Measurements from ENCODE around the gene C13orf46. TPM values are rescaled to one million over a fixed set of nuclear protein-coding genes. Genes with fewer than 3 reads are reported as not detected.

The C13orf46 gene
- polyA plus RNA-seq, 2 of the 4 experiments (the other 2 are of a cell fraction) = 0.05 to 0.13 TPM

DNA sequence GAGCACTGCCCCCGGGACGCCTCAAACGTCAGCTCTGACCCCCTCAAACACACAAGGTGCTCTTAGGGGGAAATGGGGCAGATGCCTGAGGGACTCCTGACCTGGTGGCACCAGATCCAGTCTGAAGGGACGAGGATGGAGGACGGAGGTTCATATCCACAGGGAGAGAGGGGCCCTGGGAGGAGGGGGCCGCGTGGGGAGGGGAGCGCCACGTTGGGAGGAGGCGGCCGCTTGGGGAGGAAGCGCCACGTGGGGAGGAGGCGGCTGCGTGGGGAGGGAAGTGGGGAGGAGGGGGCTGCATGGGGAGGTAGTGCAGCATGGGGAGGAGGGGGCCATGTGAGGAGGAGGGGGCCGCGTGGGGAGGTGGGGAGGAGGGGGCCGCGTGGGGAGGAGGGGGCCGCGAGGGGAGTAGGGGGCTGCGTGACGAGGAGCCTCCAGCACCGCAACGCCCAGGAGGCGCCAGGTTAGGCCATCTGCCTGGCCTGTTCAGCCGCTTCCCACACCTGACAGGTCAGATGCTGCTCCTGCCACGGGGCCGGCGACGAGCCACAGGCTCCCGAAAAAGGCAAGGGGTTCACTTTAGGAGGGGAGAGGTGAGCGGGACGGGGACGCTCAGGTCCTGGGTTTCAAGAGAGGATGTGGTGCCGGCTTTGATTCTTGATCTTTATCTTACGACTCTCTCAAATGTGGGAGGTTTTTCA, 36.7 kb upstream of the C13orf46 start:
- WGBS (ENCODE audit: missing lambda C conversion rate) = 90% methylated on average over 26 of the region's 37 CpGs
- ATAC-seq = no peak
- no peaks in the 10 kb centered on the region for H3K9me3 ChIP-seq
- no peak overlapping the region for H3K27ac ChIP-seq
- H3K4me3 ChIP-seq = no peak overlapping the region
- DNase-seq (ENCODE audit: low read depth in 1 of 2, low spot score in 1 of 2) = no peak
- CTCF ChIA-PET = no interaction called here
- no peak for FAIRE-seq
- H3K4me2 ChIP-seq = no peak overlapping the region
- TF ChIP-seq, protein P1, sequence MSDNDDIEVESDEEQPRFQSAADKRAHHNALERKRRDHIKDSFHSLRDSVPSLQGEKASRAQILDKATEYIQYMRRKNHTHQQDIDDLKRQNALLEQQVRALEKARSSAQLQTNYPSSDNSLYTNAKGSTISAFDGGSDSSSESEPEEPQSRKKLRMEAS (IDR thresholded peaks at IDR 0.05) = no peak
- TF ChIP-seq, protein P2, sequence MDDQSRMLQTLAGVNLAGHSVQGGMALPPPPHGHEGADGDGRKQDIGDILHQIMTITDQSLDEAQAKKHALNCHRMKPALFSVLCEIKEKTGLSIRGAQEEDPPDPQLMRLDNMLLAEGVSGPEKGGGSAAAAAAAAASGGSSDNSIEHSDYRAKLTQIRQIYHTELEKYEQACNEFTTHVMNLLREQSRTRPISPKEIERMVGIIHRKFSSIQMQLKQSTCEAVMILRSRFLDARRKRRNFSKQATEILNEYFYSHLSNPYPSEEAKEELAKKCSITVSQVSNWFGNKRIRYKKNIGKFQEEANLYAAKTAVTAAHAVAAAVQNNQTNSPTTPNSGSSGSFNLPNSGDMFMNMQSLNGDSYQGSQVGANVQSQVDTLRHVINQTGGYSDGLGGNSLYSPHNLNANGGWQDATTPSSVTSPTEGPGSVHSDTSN (IDR thresholded peaks at IDR 0.05) = no peak
- TF ChIP-seq PHF8 (IDR thresholded peaks at IDR 0.05; ENCODE audit: borderline replicate concordance, low read depth) (no peak), GATA3 (IDR thresholded peaks at IDR 0.05; ENCODE audit: borderline replicate concordance) (no peak), HDAC2 (IDR thresholded peaks at IDR 0.05) (no peak), ESRRA (IDR thresholded peaks at IDR 0.05; ENCODE audit: borderline replicate concordance, low read length) (no peak), RNF2 (IDR thresholded peaks at IDR 0.05; ENCODE audit: borderline replicate concordance, low read depth) (no peak), HOXB13 (CRISPR knock-in tag; IDR thresholded peaks at IDR 0.05; ENCODE audit: low read depth) (no peak), MAFK (IDR thresholded peaks at IDR 0.05; ENCODE audit: partially characterized antibody) (no peak), ZNF302 (CRISPR knock-in tag; IDR thresholded peaks at IDR 0.05) (no peak), POLR2AphosphoS2 (conservative IDR thresholded peaks at IDR 0.05; ENCODE audit: low read length) (no peak), MAZ (IDR thresholded peaks at IDR 0.05; ENCODE audit: borderline replicate concordance, low read depth, low read length) (no peak), JUN (IDR thresholded peaks at IDR 0.05) (no peak), NFE2L2 (conservative IDR thresholded peaks at IDR 0.05; ENCODE audit: low read length) (no peak), HEYL (CRISPR knock-in tag; IDR thresholded peaks at IDR 0.05) (no peak), EHMT2 (IDR thresholded peaks at IDR 0.05; ENCODE audit: low read depth) (no peak), TP53 (CRISPR knock-in tag; IDR thresholded peaks at IDR 0.05) (no peak)
- TF ChIP-seq, protein P3, sequence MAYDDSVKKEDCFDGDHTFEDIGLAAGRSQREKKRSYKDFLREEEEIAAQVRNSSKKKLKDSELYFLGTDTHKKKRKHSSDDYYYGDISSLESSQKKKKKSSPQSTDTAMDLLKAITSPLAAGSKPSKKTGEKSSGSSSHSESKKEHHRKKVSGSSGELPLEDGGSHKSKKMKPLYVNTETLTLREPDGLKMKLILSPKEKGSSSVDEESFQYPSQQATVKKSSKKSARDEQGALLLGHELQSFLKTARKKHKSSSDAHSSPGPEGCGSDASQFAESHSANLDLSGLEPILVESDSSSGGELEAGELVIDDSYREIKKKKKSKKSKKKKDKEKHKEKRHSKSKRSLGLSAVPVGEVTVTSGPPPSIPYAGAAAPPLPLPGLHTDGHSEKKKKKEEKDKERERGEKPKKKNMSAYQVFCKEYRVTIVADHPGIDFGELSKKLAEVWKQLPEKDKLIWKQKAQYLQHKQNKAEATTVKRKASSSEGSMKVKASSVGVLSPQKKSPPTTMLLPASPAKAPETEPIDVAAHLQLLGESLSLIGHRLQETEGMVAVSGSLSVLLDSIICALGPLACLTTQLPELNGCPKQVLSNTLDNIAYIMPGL (CRISPR knock-in tag; IDR thresholded peaks at IDR 0.05; ENCODE audit: borderline replicate concordance) = no peak
- TF ChIP-seq, protein P4, sequence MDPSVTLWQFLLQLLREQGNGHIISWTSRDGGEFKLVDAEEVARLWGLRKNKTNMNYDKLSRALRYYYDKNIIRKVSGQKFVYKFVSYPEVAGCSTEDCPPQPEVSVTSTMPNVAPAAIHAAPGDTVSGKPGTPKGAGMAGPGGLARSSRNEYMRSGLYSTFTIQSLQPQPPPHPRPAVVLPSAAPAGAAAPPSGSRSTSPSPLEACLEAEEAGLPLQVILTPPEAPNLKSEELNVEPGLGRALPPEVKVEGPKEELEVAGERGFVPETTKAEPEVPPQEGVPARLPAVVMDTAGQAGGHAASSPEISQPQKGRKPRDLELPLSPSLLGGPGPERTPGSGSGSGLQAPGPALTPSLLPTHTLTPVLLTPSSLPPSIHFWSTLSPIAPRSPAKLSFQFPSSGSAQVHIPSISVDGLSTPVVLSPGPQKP (IDR thresholded peaks at IDR 0.05; ENCODE audit: low read depth, low read length) = no peak
- POLR2A ChIA-PET = no interaction called here
- H3K4me1 ChIP-seq = no peaks in the 10 kb centered on the region

DNA sequence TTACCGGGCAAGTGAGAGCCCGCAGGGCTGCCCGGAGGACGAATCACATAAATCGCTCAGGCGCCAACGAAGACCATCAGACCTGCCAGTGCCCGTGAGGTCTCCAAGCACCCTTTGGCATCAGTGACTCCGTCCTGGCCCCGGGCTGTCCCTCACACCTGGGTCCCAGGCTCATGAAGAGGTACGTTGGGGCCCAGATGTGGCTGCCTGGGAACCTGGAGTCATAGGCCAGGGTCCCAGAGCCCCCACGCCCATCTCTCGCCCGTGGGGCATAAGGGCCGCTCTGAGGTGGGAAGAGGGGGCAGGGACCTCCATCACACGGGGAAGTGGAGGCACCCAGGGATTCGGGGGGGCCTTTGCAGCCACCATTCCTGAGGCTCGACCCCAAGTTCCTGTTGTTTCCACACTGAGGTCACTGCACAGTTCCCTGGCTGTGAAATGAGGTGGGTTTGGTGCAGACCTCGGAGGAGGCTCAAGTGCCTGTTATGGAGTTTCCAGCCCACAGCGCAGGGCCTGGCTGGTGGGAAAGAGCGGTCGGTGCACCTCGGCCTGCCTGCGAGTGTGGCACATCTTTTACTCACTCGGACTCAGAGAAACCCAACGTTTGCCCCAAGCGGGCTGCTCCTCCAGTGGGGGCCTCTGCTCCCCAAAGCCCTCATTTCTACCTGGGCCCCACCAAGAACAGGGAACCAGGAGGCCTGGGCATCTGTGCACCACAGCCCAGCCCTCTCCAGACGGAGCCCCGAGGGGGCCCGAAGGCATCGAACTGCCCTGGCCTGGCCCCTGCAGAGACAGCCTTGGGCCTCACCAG, 35.9 kb upstream of the C13orf46 start:
- Histone ChIP-seq H3K4me1 (no peaks in the 10 kb centered on the region), H3K4me2 (no peak overlapping the region), H3K4me3 (no peak overlapping the region), H3K27ac (no peak overlapping the region), H3K9me3 (no peaks in the 10 kb centered on the region)
- no peak for ATAC-seq
- no peak for TF ChIP-seq MYC (IDR thresholded peaks at IDR 0.05; ENCODE audit: borderline replicate concordance, low read length)
- WGBS (ENCODE audit: missing lambda C conversion rate) = 91% methylated on average over 16 of the region's 31 CpGs
- ChIA-PET CTCF (no interaction called here), POLR2A (no interaction called here)
- no peak for FAIRE-seq
- DNase-seq (ENCODE audit: low read depth in 1 of 2, low spot score in 1 of 2) = no peak
